Upper lobe of left lung (tissue), 6 donors: ENCODE results near the gene UNC13C. TPM values are rescaled to one million over a fixed set of nuclear protein-coding genes. Genes with fewer than 3 reads are reported as not detected.

Source experiments
- ATAC-seq, 2 donors: fragments of 200-7000 bp; cut with Tn5 transposase; one replicate each; pipeline ENCODE4 v1.9.1; 2022; ENCODE audit warnings: mild to moderate bottlenecking in 2 of 2, moderate library complexity in 2 of 2; ENCODE audit not compliant: low FRiP score in 2 of 2
- DNase-seq, 2 donors: peaks; one replicate each; pipeline ENCODE4 v3.0.0-alpha.2; 2019 to 2020
- H3K27ac ChIP-seq, 4 donors: fragments of 200-600 bp; sonication (generic); one replicate each; pipeline ENCODE4 v1.5.1; 2016 to 2019
- H3K27me3 ChIP-seq, 4 donors: fragments of 200-600 bp; sonication (generic); one replicate each; pipeline ENCODE4 v1.5.1; 2017 to 2019
- H3K36me3 ChIP-seq, 4 donors: fragments of 200-600 bp; sonication (generic); one replicate each; pipeline ENCODE4 v1.5.1; 2016 to 2019
- H3K4me1 ChIP-seq, 4 donors: fragments of 200-600 bp; sonication (generic); one replicate each; pipeline ENCODE4 v1.5.1; 2018 to 2019
- H3K4me3 ChIP-seq, 4 donors: fragments of 200-600 bp; sonication (generic); one replicate each; pipeline ENCODE4 v1.5.1; 2017 to 2019; ENCODE audit warnings: mild to moderate bottlenecking in 2 of 4, moderate library complexity in 1 of 4
- H3K9me3 ChIP-seq, 4 donors: fragments of 200-600 bp; sonication (generic); one replicate each; pipeline ENCODE4 v1.5.1; 2018 to 2019
- EP300 ChIP-seq, 4 donors: sonication (generic); formaldehyde crosslinking; IDR thresholded peaks; one replicate each; pipeline ENCODE4 v1.5.1; 2017; ENCODE audit warnings: antibody characterized with exemption in 4 of 4, control low read depth in 2 of 4
- POLR2A ChIP-seq, 4 donors: fragments of 450-650 bp; IDR thresholded peaks; one replicate each; pipeline ENCODE4 v1.5.1; 2016 to 2017; ENCODE audit warnings: antibody characterized with exemption in 4 of 4, mild to moderate bottlenecking in 2 of 4
- POLR2AphosphoS5 ChIP-seq, 2 donors: sonication (generic); formaldehyde crosslinking; IDR thresholded peaks; one replicate each; pipeline ENCODE4 v1.5.1; 2017; ENCODE audit warnings: antibody characterized with exemption in 2 of 2
- WGBS, 2 donors: methylation state at CpG; one replicate each; pipeline ENCODE4 v1.1.5; 2017 to 2018; 5-methylcytosine and 5-hydroxymethylcytosine counted together
- total RNA-seq, 6 donors: library from RNA; depleted of rRNA in 4 of 6; stranded (reverse); fragments of >200 nt in 4 of 6; gene quantifications; one replicate each; pipeline versions ENCODE4 v1.1.0 to v1.2.1, GENCODE V29; 2016 to 2021
- TF ChIP-seq, protein P1 (sequence below), 6 experiments: fragments of 450-650 bp in 4 of 6; fragments of 200-600 bp in 2 of 6; sonication (generic) in 2 of 6; IDR thresholded peaks; one replicate each; pipeline ENCODE4 v1.5.1; 2016 to 2019; ENCODE audit warnings: antibody characterized with exemption in 6 of 6
- donor health status: DM: no; HTN: no; CAD: no; lungs with moderate emphysema.
- donor health status: DM: no; HTN: yes; CAD: no; lungs with severe emphysema.

UNC13C gene
- total RNA-seq, 6 donors from 2014 or later = 0.07 to 1.0 (median 0.34) TPM

DNA sequence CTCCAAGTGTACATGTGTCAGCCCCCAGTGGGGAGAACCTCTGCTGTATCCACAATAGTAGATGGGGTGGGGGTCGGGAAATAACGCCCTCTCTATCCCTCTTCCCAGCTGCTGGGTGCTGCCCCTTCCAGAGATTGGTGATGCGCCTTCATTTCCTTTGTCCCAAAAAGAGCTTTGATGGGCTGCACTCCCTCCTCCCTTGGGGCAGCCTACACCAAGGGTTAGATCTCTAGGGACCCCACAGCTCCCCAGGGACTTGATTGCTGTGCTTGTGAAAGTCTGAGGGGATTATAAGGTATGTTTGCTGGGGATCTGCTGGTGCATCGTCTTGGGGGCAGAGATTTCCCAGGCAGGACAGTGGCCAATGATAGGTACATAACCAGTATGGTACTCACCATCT, 105.3 kb downstream of the UNC13C start:
- Histone ChIP-seq H3K4me3 (no peak overlapping the region), H3K4me1 (no peaks in the 10 kb centered on the region), H3K27ac (no peak overlapping the region), H3K36me3 (no peaks in the 10 kb centered on the region), H3K27me3 (no peaks in the 10 kb centered on the region), H3K9me3 (no peaks in the 10 kb centered on the region)
- DNase-seq (no peak), ATAC-seq (no peak)
- 69 to 93% methylated on average over 4 of the region's 4 CpGs for WGBS, 2 donors
- TF ChIP-seq EP300 (IDR thresholded peaks at IDR 0.05) (no peak), POLR2A (IDR thresholded peaks at IDR 0.05) (no peak), POLR2AphosphoS5 (IDR thresholded peaks at IDR 0.05) (no peak)
- TF ChIP-seq, protein P1, sequence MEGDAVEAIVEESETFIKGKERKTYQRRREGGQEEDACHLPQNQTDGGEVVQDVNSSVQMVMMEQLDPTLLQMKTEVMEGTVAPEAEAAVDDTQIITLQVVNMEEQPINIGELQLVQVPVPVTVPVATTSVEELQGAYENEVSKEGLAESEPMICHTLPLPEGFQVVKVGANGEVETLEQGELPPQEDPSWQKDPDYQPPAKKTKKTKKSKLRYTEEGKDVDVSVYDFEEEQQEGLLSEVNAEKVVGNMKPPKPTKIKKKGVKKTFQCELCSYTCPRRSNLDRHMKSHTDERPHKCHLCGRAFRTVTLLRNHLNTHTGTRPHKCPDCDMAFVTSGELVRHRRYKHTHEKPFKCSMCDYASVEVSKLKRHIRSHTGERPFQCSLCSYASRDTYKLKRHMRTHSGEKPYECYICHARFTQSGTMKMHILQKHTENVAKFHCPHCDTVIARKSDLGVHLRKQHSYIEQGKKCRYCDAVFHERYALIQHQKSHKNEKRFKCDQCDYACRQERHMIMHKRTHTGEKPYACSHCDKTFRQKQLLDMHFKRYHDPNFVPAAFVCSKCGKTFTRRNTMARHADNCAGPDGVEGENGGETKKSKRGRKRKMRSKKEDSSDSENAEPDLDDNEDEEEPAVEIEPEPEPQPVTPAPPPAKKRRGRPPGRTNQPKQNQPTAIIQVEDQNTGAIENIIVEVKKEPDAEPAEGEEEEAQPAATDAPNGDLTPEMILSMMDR (IDR thresholded peaks at IDR 0.05) = no peak

DNA sequence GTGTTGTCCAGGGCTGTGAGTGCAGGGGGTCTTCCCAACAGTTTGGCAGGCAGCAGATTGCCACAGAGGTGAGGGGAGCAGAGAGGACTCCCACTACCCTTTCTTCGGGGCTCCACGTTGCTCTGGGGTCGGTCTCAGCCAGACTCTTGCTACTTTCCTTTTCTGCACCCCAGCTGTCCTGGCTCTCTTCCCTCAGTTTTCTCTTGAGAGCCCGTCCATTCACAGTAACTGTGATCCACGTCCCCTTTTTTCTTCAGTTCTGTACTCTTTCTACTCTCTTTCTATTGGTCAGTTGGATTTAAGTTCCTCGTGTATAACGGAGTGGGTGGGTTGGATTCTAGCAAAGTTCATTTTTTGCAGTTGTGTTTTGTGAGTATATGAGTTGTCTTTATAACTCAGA, 105.8 kb downstream of the UNC13C start:
- no peaks in the 10 kb centered on the region for H3K4me1 ChIP-seq
- no peaks in the 10 kb centered on the region for H3K9me3 ChIP-seq
- DNase-seq = no peak
- no peak overlapping the region for H3K4me3 ChIP-seq
- no peaks in the 10 kb centered on the region for H3K27me3 ChIP-seq
- WGBS, 2 donors = 89 to 93% methylated on average over 7 of the region's 7 CpGs
- ATAC-seq = no peak
- no peaks in the 10 kb centered on the region for H3K36me3 ChIP-seq
- TF ChIP-seq POLR2A (IDR thresholded peaks at IDR 0.05) (no peak), POLR2AphosphoS5 (IDR thresholded peaks at IDR 0.05) (no peak)
- no peak overlapping the region for H3K27ac ChIP-seq

DNA sequence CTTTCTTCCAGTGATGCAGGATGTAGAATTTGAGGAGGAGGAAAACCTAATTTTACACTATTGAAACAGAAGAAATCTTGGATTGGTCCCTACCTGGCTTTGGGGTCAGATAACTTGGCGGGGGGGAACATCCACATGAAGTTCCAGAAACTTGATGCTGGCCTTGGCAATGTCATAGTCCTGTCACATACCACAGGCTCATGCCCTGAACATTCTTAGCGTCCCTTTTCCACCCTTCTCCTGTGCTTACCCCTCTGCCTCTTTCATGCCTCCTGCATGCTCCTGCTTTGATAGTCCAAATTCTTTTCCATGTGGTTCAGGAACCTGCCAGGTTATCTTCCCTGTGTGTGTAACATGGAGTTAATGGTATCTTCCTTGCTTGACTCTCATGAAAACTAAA, 110.6 kb downstream of the UNC13C start:
- Histone ChIP-seq H3K4me1 (no peaks in the 10 kb centered on the region), H3K9me3 (no peaks in the 10 kb centered on the region), H3K36me3 (no peaks in the 10 kb centered on the region), H3K27ac (no peak overlapping the region), H3K27me3 (no peaks in the 10 kb centered on the region), H3K4me3 (no peak overlapping the region)
- ATAC-seq (no peak), DNase-seq (no peak)
- TF ChIP-seq POLR2A (IDR thresholded peaks at IDR 0.05) = no peak
- TF ChIP-seq EP300 (IDR thresholded peaks at IDR 0.05) = no peak
- TF ChIP-seq POLR2AphosphoS5 (IDR thresholded peaks at IDR 0.05) = no peak
- TF ChIP-seq, protein P1 (IDR thresholded peaks at IDR 0.05) = no peak
- WGBS, 2 donors = 89 to 94% methylated on average over 2 of the region's 2 CpGs

DNA sequence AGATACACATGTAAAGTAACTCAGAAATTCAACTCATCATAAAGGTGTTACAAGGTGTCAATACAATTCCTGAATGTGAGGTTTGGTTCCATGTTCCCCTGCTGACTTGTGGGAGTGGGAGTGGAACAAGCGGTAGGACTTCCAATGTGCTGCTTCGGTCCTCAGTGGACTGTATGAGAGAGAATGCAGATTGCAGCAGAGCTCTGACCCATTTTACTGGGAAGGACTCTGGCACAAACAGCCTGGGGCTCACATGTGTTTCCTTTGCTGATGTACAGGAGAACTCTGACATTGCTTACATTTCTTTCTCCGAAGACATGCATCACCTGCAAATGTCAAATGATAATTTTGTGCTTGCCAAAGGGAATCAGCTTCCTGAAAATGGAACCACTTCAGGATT, 111.5 kb downstream of the UNC13C start:
- H3K36me3 ChIP-seq = no peaks in the 10 kb centered on the region
- no peak for DNase-seq
- WGBS, 2 donors = 82 to 84% methylated on average over 3 of the region's 3 CpGs
- no peaks in the 10 kb centered on the region for H3K9me3 ChIP-seq
- TF ChIP-seq POLR2AphosphoS5 (IDR thresholded peaks at IDR 0.05) = no peak
- TF ChIP-seq, protein P1 (IDR thresholded peaks at IDR 0.05) = no peak
- TF ChIP-seq EP300 (IDR thresholded peaks at IDR 0.05) = no peak
- no peak for TF ChIP-seq POLR2A (IDR thresholded peaks at IDR 0.05)
- H3K4me3 ChIP-seq = no peak overlapping the region
- H3K4me1 ChIP-seq = no peaks in the 10 kb centered on the region
- no peak for ATAC-seq
- no peaks in the 10 kb centered on the region for H3K27me3 ChIP-seq
- H3K27ac ChIP-seq = no peak overlapping the region

DNA sequence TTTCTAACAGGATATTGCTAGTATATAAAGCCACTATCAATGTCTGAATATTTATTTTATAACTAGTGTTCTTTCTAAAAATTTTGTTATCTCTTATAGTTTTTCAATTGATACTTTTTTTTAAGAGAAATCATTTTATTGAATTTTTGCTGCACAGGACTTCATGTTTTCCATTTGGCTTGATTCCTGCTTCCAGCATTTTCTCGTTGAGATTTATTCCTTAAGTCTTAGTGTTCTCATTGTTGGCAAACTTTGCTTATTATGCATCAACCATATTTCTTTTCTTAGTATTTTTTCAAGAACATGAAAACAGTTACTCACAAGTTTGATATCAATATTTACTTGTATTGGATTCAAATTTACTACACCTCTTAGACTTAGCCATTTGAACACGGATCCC, 113.4 kb downstream of the UNC13C start:
- DNase-seq = no peak
- ATAC-seq = no peak
- Histone ChIP-seq H3K27ac (no peak overlapping the region), H3K9me3 (no peaks in the 10 kb centered on the region), H3K4me1 (no peaks in the 10 kb centered on the region), H3K27me3 (no peaks in the 10 kb centered on the region), H3K36me3 (no peaks in the 10 kb centered on the region), H3K4me3 (no peak overlapping the region)
- 79 to 82% methylated on average over 2 of the region's 2 CpGs for WGBS, 2 donors
- TF ChIP-seq POLR2AphosphoS5 (IDR thresholded peaks at IDR 0.05) (no peak), POLR2A (IDR thresholded peaks at IDR 0.05) (no peak), EP300 (IDR thresholded peaks at IDR 0.05) (no peak)
- TF ChIP-seq, protein P1 (IDR thresholded peaks at IDR 0.05) = no peak
